H1 (cell line): ENCODE measurements around the gene SEMA3D. TPM values are rescaled to one million over a fixed set of nuclear protein-coding genes. Genes with fewer than 3 reads are reported as not detected.

ENCODE experiments used
- CHD2 ChIP-seq: IDR thresholded peaks from 2 replicates; pipeline ENCODE4 v1.6.1; 2012; ENCODE audit warnings: low read length, improper control_type of control experiment
- JUND ChIP-seq: IDR thresholded peaks from 2 replicates; pipeline ENCODE4 v1.6.1; 2011; ENCODE audit warnings: mild to moderate bottlenecking, improper control_type of control experiment, low read length
- NRF1 ChIP-seq: IDR thresholded peaks from 2 replicates; pipeline ENCODE4 v1.6.1; 2011; ENCODE audit warnings: mild to moderate bottlenecking, low read depth, low read length, improper control_type of control experiment
- POLR2A ChIP-seq, 2 experiments: IDR thresholded peaks; 1 replicate in 1 of 2; 2 replicates in 1 of 2; pipeline ENCODE4 v1.6.1; 2011; ENCODE audit warnings: low read depth in 2 of 2, low read length in 2 of 2, mild to moderate bottlenecking in 2 of 2; ENCODE audit errors: control extremely low read depth in 1 of 2
- POU5F1 ChIP-seq: IDR thresholded peaks from 2 replicates; pipeline ENCODE4 v1.6.1; 2011; ENCODE audit warnings: low read depth, mild to moderate bottlenecking, low read length, moderate library complexity
- SIN3A ChIP-seq, 2 experiments: IDR thresholded peaks in 1 of 2; conservative IDR thresholded peaks in 1 of 2; 2 replicates each; pipeline ENCODE4 v1.6.1; 2011 to 2012; ENCODE audit warnings: low read length in 2 of 2, improper control_type of control experiment in 1 of 2, low read depth in 1 of 2, mild to moderate bottlenecking in 1 of 2
- TCF12 ChIP-seq: IDR thresholded peaks from 2 replicates; pipeline ENCODE4 v1.6.1; 2011; ENCODE audit warnings: low read depth, mild to moderate bottlenecking, low read length
- TEAD4 ChIP-seq: IDR thresholded peaks from 2 replicates; pipeline ENCODE4 v1.6.1; 2012; ENCODE audit warnings: low read depth, low read length, inconsistent platforms, mixed read lengths
- polyA plus RNA-seq, 7 experiments: library from polyadenylated mRNA; depleted of rRNA in 3 of 7; stranded (reverse) in 5 of 7; unstranded in 2 of 7; fragments of >200 nt in 5 of 7; fragments of 200-250 nt in 2 of 7; gene quantifications; 1 replicate in 5 of 7; 2 replicates in 1 of 7; 4 replicates in 1 of 7; pipeline versions ENCODE4 v1.2.1 to v1.2.3, GENCODE V29; 2011 to 2013; ENCODE audit warnings: missing spikeins in 2 of 7, mixed read lengths in 2 of 7
- total RNA-seq: library from RNA; stranded (reverse); fragmentation: NEBNext Ultra II Directional; extraction: Animal tissue kit (Norgen Biotek cat#: 25700); gene quantifications from 2 replicates; pipeline ENCODE4 v1.2.1, GENCODE V29; 2021
- TF ChIP-seq, protein P1 (sequence below): fragments of 300-600 bp; sonication (generic); IDR thresholded peaks from 2 replicates; pipeline ENCODE4 v1.7.1; 2012; ENCODE audit warnings: low read length, moderate library complexity, mild to moderate bottlenecking, inconsistent platforms; ENCODE audit not compliant: insufficient replicate concordance
- TF ChIP-seq, protein P2 (sequence below): IDR thresholded peaks from 2 replicates; pipeline ENCODE4 v1.6.1; 2012; ENCODE audit warnings: inconsistent platforms
- TF ChIP-seq, protein P3 (sequence below): IDR thresholded peaks from 2 replicates; pipeline ENCODE4 v1.6.1; 2012; ENCODE audit warnings: low read length, inconsistent platforms

SEMA3D gene
- total and polyA plus RNA-seq, 2 of the 8 experiments (the other 6 are each of a cell fraction or from before 2014, with no cell fraction given): 1.6 to 3.5 TPM

DNA sequence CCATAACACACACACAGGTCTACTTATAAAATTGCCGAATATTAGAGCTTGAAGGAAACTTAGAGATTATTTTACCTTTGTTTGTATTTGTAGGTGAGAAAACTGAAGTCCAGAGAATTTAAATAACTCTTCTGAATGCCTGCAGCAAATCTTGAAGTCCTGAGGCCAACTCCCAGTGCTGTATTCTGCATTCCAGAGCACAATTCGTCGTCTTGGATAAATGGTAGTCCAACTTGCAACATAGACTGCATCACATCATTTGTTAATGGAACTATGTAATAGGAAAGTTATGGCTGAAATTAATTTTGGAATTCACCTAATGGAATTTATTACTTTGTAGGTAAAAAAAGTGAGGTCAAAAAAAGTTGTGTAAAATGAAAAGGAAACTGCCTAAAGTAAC is 37.3 kb upstream of the SEMA3D start (continued):
- TF ChIP-seq, protein P1, sequence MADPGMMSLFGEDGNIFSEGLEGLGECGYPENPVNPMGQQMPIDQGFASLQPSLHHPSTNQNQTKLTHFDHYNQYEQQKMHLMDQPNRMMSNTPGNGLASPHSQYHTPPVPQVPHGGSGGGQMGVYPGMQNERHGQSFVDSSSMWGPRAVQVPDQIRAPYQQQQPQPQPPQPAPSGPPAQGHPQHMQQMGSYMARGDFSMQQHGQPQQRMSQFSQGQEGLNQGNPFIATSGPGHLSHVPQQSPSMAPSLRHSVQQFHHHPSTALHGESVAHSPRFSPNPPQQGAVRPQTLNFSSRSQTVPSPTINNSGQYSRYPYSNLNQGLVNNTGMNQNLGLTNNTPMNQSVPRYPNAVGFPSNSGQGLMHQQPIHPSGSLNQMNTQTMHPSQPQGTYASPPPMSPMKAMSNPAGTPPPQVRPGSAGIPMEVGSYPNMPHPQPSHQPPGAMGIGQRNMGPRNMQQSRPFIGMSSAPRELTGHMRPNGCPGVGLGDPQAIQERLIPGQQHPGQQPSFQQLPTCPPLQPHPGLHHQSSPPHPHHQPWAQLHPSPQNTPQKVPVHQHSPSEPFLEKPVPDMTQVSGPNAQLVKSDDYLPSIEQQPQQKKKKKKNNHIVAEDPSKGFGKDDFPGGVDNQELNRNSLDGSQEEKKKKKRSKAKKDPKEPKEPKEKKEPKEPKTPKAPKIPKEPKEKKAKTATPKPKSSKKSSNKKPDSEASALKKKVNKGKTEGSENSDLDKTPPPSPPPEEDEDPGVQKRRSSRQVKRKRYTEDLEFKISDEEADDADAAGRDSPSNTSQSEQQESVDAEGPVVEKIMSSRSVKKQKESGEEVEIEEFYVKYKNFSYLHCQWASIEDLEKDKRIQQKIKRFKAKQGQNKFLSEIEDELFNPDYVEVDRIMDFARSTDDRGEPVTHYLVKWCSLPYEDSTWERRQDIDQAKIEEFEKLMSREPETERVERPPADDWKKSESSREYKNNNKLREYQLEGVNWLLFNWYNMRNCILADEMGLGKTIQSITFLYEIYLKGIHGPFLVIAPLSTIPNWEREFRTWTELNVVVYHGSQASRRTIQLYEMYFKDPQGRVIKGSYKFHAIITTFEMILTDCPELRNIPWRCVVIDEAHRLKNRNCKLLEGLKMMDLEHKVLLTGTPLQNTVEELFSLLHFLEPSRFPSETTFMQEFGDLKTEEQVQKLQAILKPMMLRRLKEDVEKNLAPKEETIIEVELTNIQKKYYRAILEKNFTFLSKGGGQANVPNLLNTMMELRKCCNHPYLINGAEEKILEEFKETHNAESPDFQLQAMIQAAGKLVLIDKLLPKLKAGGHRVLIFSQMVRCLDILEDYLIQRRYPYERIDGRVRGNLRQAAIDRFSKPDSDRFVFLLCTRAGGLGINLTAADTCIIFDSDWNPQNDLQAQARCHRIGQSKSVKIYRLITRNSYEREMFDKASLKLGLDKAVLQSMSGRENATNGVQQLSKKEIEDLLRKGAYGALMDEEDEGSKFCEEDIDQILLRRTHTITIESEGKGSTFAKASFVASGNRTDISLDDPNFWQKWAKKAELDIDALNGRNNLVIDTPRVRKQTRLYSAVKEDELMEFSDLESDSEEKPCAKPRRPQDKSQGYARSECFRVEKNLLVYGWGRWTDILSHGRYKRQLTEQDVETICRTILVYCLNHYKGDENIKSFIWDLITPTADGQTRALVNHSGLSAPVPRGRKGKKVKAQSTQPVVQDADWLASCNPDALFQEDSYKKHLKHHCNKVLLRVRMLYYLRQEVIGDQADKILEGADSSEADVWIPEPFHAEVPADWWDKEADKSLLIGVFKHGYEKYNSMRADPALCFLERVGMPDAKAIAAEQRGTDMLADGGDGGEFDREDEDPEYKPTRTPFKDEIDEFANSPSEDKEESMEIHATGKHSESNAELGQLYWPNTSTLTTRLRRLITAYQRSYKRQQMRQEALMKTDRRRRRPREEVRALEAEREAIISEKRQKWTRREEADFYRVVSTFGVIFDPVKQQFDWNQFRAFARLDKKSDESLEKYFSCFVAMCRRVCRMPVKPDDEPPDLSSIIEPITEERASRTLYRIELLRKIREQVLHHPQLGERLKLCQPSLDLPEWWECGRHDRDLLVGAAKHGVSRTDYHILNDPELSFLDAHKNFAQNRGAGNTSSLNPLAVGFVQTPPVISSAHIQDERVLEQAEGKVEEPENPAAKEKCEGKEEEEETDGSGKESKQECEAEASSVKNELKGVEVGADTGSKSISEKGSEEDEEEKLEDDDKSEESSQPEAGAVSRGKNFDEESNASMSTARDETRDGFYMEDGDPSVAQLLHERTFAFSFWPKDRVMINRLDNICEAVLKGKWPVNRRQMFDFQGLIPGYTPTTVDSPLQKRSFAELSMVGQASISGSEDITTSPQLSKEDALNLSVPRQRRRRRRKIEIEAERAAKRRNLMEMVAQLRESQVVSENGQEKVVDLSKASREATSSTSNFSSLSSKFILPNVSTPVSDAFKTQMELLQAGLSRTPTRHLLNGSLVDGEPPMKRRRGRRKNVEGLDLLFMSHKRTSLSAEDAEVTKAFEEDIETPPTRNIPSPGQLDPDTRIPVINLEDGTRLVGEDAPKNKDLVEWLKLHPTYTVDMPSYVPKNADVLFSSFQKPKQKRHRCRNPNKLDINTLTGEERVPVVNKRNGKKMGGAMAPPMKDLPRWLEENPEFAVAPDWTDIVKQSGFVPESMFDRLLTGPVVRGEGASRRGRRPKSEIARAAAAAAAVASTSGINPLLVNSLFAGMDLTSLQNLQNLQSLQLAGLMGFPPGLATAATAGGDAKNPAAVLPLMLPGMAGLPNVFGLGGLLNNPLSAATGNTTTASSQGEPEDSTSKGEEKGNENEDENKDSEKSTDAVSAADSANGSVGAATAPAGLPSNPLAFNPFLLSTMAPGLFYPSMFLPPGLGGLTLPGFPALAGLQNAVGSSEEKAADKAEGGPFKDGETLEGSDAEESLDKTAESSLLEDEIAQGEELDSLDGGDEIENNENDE: no peak
- TF ChIP-seq POLR2A (IDR thresholded peaks at IDR 0.05; ENCODE audit: control extremely low read depth in 1 of 2, low read depth in 2 of 2, low read length in 2 of 2) (no peak), JUND (no peak), CHD2 (no peak), TCF12 (no peak), SIN3A (conservative IDR thresholded peaks at IDR 0.05 in 1 of 2, IDR thresholded peaks at IDR 0.05 in 1 of 2; ENCODE audit: low read depth in 1 of 2, low read length in 2 of 2) (no peak), NRF1 (no peak), POU5F1 (no peak), TEAD4 (no peak)
- TF ChIP-seq, protein P2, sequence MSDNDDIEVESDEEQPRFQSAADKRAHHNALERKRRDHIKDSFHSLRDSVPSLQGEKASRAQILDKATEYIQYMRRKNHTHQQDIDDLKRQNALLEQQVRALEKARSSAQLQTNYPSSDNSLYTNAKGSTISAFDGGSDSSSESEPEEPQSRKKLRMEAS: no peak
- TF ChIP-seq, protein P3, sequence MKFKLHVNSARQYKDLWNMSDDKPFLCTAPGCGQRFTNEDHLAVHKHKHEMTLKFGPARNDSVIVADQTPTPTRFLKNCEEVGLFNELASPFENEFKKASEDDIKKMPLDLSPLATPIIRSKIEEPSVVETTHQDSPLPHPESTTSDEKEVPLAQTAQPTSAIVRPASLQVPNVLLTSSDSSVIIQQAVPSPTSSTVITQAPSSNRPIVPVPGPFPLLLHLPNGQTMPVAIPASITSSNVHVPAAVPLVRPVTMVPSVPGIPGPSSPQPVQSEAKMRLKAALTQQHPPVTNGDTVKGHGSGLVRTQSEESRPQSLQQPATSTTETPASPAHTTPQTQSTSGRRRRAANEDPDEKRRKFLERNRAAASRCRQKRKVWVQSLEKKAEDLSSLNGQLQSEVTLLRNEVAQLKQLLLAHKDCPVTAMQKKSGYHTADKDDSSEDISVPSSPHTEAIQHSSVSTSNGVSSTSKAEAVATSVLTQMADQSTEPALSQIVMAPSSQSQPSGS: no peak
